ENCODE results near the gene CCDC148.

DNA sequence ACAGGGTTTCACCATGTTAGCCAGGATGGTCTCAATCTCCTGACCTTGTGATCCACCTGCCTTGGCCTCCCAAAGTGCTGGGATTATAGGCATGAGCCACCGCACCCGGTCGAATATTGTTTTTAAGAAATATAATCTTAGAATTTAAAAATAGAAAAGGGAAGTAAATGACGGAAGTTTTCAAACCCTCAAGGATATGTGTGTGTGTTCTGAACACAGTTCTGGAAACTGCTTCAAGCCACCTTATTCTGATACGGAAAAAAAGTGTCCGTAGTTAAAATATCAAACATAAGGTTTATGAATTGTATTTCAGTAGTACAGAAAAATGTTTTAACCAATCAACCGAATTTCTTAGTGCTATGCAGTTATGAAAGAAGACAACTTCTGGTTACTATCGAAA is 239.0 kb downstream of the CCDC148 start:
- TF ChIP-seq, protein P1, sequence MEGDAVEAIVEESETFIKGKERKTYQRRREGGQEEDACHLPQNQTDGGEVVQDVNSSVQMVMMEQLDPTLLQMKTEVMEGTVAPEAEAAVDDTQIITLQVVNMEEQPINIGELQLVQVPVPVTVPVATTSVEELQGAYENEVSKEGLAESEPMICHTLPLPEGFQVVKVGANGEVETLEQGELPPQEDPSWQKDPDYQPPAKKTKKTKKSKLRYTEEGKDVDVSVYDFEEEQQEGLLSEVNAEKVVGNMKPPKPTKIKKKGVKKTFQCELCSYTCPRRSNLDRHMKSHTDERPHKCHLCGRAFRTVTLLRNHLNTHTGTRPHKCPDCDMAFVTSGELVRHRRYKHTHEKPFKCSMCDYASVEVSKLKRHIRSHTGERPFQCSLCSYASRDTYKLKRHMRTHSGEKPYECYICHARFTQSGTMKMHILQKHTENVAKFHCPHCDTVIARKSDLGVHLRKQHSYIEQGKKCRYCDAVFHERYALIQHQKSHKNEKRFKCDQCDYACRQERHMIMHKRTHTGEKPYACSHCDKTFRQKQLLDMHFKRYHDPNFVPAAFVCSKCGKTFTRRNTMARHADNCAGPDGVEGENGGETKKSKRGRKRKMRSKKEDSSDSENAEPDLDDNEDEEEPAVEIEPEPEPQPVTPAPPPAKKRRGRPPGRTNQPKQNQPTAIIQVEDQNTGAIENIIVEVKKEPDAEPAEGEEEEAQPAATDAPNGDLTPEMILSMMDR (IDR thresholded peaks at IDR 0.05; ENCODE audit: insufficient read depth, low read depth, low read length): no peak
- no peak for TF ChIP-seq EZH2 (IDR thresholded peaks at IDR 0.05; ENCODE audit: insufficient read depth, low read length)
